Gastrocnemius medialis (tissue), 4 donors: ENCODE measurements around the gene FAM107A.

ENCODE experiments used
- POLR2A ChIP-seq, 2 donors: fragments of 450-650 bp; IDR thresholded peaks; one replicate each; pipeline ENCODE4 v1.6.1; 2017; ENCODE audit warnings: antibody characterized with exemption in 2 of 2, mild to moderate bottlenecking in 2 of 2, moderate library complexity in 2 of 2
- TF ChIP-seq, protein P1 (sequence below), 5 experiments: fragments of 450-650 bp in 3 of 5; fragments of 200-600 bp in 2 of 5; sonication (generic) in 2 of 5; IDR thresholded peaks in 4 of 5; conservative IDR thresholded peaks in 1 of 5; 1 replicate in 4 of 5; 2 replicates in 1 of 5; pipeline ENCODE4 v1.5.1; 2016 to 2019; ENCODE audit warnings: antibody characterized with exemption in 5 of 5, mild to moderate bottlenecking in 3 of 5, moderate library complexity in 3 of 5

DNA sequence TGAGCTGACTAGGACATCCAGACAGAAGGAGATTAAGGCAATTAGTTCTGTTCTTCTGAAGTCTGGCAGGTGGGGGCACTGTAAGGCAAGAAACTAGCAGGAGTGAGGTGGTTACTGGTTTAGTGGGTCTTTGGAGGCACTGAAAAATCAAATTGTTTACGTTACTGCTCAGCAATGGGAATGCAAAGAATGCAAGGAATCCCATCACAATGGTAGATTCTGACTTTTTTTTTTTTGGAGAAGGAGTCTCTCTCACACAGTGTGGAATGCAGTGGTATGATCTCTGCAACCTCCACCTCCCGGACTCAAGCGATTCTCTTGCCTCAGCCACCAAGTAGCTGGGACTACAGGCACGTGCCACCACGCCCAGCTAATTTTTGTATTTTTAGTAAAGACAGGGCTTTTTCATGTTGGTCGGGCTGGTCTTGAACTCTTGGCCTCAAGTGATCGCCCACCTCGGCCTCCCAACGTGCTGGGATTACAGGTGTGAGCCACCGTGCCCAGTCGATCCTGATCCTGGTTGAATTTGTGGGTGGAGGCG, 16.4 kb downstream of the FAM107A start:
- TF ChIP-seq, protein P1, sequence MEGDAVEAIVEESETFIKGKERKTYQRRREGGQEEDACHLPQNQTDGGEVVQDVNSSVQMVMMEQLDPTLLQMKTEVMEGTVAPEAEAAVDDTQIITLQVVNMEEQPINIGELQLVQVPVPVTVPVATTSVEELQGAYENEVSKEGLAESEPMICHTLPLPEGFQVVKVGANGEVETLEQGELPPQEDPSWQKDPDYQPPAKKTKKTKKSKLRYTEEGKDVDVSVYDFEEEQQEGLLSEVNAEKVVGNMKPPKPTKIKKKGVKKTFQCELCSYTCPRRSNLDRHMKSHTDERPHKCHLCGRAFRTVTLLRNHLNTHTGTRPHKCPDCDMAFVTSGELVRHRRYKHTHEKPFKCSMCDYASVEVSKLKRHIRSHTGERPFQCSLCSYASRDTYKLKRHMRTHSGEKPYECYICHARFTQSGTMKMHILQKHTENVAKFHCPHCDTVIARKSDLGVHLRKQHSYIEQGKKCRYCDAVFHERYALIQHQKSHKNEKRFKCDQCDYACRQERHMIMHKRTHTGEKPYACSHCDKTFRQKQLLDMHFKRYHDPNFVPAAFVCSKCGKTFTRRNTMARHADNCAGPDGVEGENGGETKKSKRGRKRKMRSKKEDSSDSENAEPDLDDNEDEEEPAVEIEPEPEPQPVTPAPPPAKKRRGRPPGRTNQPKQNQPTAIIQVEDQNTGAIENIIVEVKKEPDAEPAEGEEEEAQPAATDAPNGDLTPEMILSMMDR (IDR thresholded peaks at IDR 0.05 in 4 of 5, conservative IDR thresholded peaks at IDR 0.05 in 1 of 5) = no peak
- no peak for TF ChIP-seq POLR2A (IDR thresholded peaks at IDR 0.05)
